Neural progenitor cell (in vitro differentiated cells): ENCODE data around the gene CATSPER3. TPM values are rescaled to one million over a fixed set of nuclear protein-coding genes. Genes with fewer than 3 reads are reported as not detected.

ENCODE experiments used
- DNase-seq: peaks from one replicate; pipeline ENCODE4 v3.0.0-alpha.2; 2016; ENCODE audit warnings: low spot score
- H2AFZ ChIP-seq: fragments of 200-600 bp; sonication (generic); replicated peaks from 2 replicates; pipeline ENCODE4 v1.6.1; 2016; ENCODE audit warnings: antibody characterized with exemption
- H3F3A ChIP-seq: fragments of 200-600 bp; sonication (generic); 2 replicates; pipeline ENCODE4 v1.6.1; 2016; ENCODE audit warnings: antibody characterized with exemption, low read depth
- H3K27ac ChIP-seq: fragments of 200-600 bp; sonication (generic); 2 replicates; pipeline ENCODE4 v1.5.1; 2016; ENCODE audit warnings: mild to moderate bottlenecking
- H3K27me3 ChIP-seq: fragments of 200-600 bp; sonication (generic); 2 replicates; pipeline ENCODE4 v1.6.1; 2016; ENCODE audit warnings: mild to moderate bottlenecking, moderate library complexity
- H3K36me3 ChIP-seq: fragments of 200-600 bp; sonication (generic); 2 replicates; pipeline ENCODE4 v1.5.1; 2016
- H3K4me1 ChIP-seq: fragments of 200-600 bp; sonication (generic); 2 replicates; pipeline ENCODE4 v1.6.1; 2016; ENCODE audit warnings: mixed run types
- H3K4me2 ChIP-seq: fragments of 200-600 bp; sonication (generic); 2 replicates; pipeline ENCODE4 v1.6.1; 2016
- H3K4me3 ChIP-seq: fragments of 200-600 bp; sonication (generic); 2 replicates; pipeline ENCODE4 v1.5.1; 2016
- H3K79me2 ChIP-seq: fragments of 200-600 bp; sonication (generic); 2 replicates; pipeline ENCODE4 v1.6.1; 2016; ENCODE audit warnings: low read depth
- H3K9ac ChIP-seq: fragments of 200-600 bp; sonication (generic); 2 replicates; pipeline ENCODE4 v1.6.1; 2016
- H3K9me3 ChIP-seq: fragments of 200-600 bp; sonication (generic); 2 replicates; pipeline ENCODE4 v1.5.1; 2016; ENCODE audit warnings: low read depth
- H4K20me1 ChIP-seq: fragments of 200-600 bp; sonication (generic); 2 replicates; pipeline ENCODE4 v1.6.1; 2016; ENCODE audit warnings: low read depth
- H3K27ac Mint-ChIP-seq: 3 replicates; pipeline ENCODE4 v1.8.0; 2021; ENCODE audit warnings: mixed read lengths
- H3K27me3 Mint-ChIP-seq: 2 replicates; pipeline ENCODE4 v1.8.0; 2022; ENCODE audit warnings: low read depth, mild to moderate bottlenecking, inconsistent platforms, moderate library complexity, mixed read lengths; ENCODE audit not compliant: insufficient read depth
- H3K36me3 Mint-ChIP-seq: 3 replicates; pipeline ENCODE4 v1.8.0; 2021; ENCODE audit warnings: mixed read lengths
- H3K4me1 Mint-ChIP-seq: 3 replicates; pipeline ENCODE4 v1.8.0; 2021; ENCODE audit warnings: mixed read lengths
- H3K4me3 Mint-ChIP-seq: 3 replicates; pipeline ENCODE4 v1.8.0; 2021; ENCODE audit warnings: mild to moderate bottlenecking, moderate library complexity, mixed read lengths
- H3K9me3 Mint-ChIP-seq: 3 replicates; pipeline ENCODE4 v1.8.0; 2020; ENCODE audit warnings: mixed read lengths
- EZH2 ChIP-seq: fragments of 200-600 bp; sonication (generic); IDR thresholded peaks from 2 replicates; pipeline ENCODE4 v1.6.1; 2017; ENCODE audit warnings: antibody characterized with exemption, mild to moderate bottlenecking, moderate library complexity
- EZH2phosphoT487 ChIP-seq: fragments of 200-600 bp; sonication (generic); IDR thresholded peaks from 2 replicates; pipeline ENCODE4 v1.6.1; 2017; ENCODE audit warnings: antibody characterized with exemption
- total RNA-seq: library from RNA; depleted of rRNA; stranded (reverse); fragments of >200 nt; gene quantifications from 2 replicates; pipeline ENCODE4 v1.2.3, GENCODE V29; 2015; ENCODE audit warnings: low replicate concordance
- TF ChIP-seq, protein P1 (sequence below): fragments of 200-600 bp; sonication (generic); IDR thresholded peaks from 2 replicates; pipeline ENCODE4 v1.5.1; 2017; ENCODE audit warnings: antibody characterized with exemption, mild to moderate bottlenecking

CATSPER3 gene
- total RNA-seq, 1 donor from 2014 or later, result not detected

DNA sequence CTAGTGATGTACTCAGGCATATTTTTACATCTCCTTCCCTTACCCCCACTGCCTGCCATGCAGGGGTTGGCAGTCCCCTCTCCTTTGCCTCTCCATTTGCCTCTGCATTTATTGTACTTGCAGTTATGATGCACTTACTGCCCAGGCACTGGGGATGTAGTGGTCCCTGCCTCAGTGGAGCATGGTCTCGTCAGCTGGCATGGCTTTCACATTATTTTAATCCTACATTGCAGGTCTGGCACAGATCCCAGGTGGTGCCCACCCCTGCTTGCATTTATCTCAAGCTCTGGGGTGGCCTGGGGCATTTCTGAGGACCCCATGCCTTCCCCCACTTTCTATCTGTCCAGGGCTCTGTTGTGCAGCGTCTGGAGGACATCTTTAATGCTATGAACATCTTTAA is 89.5 kb downstream of the CATSPER3 start:
- H3K27ac Mint-ChIP-seq, result peak overlapping the region; percentile 63
- TF ChIP-seq EZH2phosphoT487 (no peak), EZH2 (no peak)
- TF ChIP-seq, protein P1, sequence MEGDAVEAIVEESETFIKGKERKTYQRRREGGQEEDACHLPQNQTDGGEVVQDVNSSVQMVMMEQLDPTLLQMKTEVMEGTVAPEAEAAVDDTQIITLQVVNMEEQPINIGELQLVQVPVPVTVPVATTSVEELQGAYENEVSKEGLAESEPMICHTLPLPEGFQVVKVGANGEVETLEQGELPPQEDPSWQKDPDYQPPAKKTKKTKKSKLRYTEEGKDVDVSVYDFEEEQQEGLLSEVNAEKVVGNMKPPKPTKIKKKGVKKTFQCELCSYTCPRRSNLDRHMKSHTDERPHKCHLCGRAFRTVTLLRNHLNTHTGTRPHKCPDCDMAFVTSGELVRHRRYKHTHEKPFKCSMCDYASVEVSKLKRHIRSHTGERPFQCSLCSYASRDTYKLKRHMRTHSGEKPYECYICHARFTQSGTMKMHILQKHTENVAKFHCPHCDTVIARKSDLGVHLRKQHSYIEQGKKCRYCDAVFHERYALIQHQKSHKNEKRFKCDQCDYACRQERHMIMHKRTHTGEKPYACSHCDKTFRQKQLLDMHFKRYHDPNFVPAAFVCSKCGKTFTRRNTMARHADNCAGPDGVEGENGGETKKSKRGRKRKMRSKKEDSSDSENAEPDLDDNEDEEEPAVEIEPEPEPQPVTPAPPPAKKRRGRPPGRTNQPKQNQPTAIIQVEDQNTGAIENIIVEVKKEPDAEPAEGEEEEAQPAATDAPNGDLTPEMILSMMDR, result no peak
- Histone ChIP-seq H2AFZ (no peak overlapping the region), H3K27me3 (peaks cover 100% of the 10 kb centered on the region), H3K4me2 (no peak overlapping the region), H3K27ac (no peak overlapping the region), H3K4me1 (no peaks in the 10 kb centered on the region), H3K79me2 (no peaks in the 10 kb centered on the region), H3F3A (no peaks in the 10 kb centered on the region), H4K20me1 (no peaks in the 10 kb centered on the region), H3K36me3 (no peaks in the 10 kb centered on the region), H3K9me3 (no peaks in the 10 kb centered on the region), H3K9ac (no peak overlapping the region), H3K4me3 (no peak overlapping the region)
- H3K36me3 Mint-ChIP-seq, result no peaks in the 10 kb centered on the region
- H3K9me3 Mint-ChIP-seq, result no peaks in the 10 kb centered on the region
- peaks cover 10% of the 10 kb centered on the region for H3K4me1 Mint-ChIP-seq
- DNase-seq, result no peak
- H3K4me3 Mint-ChIP-seq, result no peak overlapping the region
- peaks cover 29% of the 10 kb centered on the region for H3K27me3 Mint-ChIP-seq

DNA sequence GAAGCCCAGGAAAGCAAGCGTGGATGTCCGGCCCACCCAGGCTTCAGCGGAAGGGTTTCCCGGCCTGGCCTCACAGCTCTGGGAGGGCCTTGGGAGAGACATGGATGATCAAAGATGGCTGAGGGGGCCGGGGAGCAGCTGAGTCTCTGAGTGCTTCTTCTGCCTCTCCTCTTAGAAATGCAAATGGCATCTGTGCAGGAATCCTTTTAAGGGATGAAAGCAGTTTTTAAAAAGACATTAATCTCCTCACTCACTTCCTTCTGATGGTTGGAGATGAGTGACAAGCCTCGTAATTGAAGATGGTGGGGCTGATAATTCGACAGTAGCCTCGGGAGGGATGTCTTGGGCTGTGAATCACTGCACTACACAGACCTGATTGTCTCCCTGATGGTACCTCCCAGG is 90.6 kb downstream of the CATSPER3 start:
- Histone ChIP-seq H3K27me3 (peaks cover 100% of the 10 kb centered on the region), H4K20me1 (no peaks in the 10 kb centered on the region), H3K4me2 (no peak overlapping the region), H3K4me3 (no peak overlapping the region), H3F3A (no peaks in the 10 kb centered on the region), H3K9ac (no peak overlapping the region), H3K4me1 (no peaks in the 10 kb centered on the region), H3K9me3 (no peaks in the 10 kb centered on the region), H3K27ac (no peak overlapping the region), H3K79me2 (no peaks in the 10 kb centered on the region), H2AFZ (no peak overlapping the region), H3K36me3 (no peaks in the 10 kb centered on the region)
- Mint-ChIP-seq H3K4me1 (peaks cover 10% of the 10 kb centered on the region), H3K36me3 (no peaks in the 10 kb centered on the region), H3K9me3 (no peaks in the 10 kb centered on the region), H3K27ac (no peak overlapping the region), H3K4me3 (no peak overlapping the region), H3K27me3 (peaks cover 22% of the 10 kb centered on the region)
- TF ChIP-seq EZH2 (no peak), EZH2phosphoT487 (no peak)
- TF ChIP-seq, protein P1, result no peak
- DNase-seq, result no peak

DNA sequence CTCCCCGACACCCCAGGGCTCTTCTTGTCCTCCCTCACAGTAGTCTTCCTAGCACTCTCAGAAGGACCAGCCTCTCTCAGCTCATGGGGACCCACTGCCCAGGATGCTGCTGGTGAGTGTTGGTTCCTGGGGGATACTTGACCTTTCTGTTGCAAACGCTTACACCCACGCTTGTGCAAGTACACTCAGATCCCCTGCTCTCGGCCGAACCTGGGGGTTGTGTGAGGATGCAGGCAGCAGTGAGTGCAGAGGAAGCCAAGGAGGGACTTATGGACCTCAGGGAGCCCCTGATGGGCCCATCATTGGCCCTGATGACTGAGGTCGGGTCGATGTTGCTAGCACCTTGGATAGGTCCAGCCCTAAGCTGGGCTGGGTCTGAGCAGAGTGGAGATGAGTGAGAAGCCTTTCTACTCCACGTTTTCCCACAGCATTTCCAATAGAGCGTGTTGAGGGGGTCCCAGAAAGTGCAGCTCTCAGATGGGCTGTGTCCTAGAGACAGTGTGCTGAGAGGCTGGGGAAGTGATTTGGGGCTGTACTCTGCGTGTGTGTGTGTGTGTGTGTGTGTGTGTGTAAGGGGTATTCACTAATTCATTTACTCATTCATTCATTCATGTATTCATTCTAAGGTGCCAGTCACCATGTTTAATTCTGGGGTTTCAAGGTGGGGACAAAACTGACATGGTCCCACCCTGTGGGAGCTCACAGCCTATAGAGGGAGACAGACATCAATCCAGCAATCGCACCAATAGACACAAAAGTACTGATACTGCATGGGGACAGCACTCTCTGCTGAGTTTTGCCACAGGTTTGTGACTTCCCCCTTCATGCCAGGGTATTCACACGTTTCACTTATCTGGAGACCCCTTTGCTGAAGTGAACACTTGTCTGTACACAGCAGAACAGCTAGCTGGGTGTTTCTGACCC is 91.6 kb downstream of the CATSPER3 start:
- no peaks in the 10 kb centered on the region for H3K9me3 ChIP-seq
- H3K36me3 ChIP-seq, result no peaks in the 10 kb centered on the region
- no peaks in the 10 kb centered on the region for H3K79me2 ChIP-seq
- no peak overlapping the region for H3K4me2 ChIP-seq
- Mint-ChIP-seq H3K4me1 (peaks cover 14% of the 10 kb centered on the region), H3K9me3 (no peaks in the 10 kb centered on the region), H3K4me3 (peak overlapping the region; percentile 38), H3K27me3 (peaks cover 15% of the 10 kb centered on the region), H3K36me3 (no peaks in the 10 kb centered on the region), H3K27ac (no peak overlapping the region)
- no peaks in the 10 kb centered on the region for H4K20me1 ChIP-seq
- TF ChIP-seq, protein P1, result peak; percentile 27
- TF ChIP-seq EZH2phosphoT487, result no peak
- H3F3A ChIP-seq, result no peaks in the 10 kb centered on the region
- no peaks in the 10 kb centered on the region for H3K4me1 ChIP-seq
- DNase-seq, result no peak
- H3K27ac ChIP-seq, result no peak overlapping the region
- no peak overlapping the region for H2AFZ ChIP-seq
- no peak overlapping the region for H3K4me3 ChIP-seq
- H3K27me3 ChIP-seq, result peaks cover 100% of the 10 kb centered on the region
- no peak overlapping the region for H3K9ac ChIP-seq
